ENCODE data around the gene PLCG1. TPM values are rescaled to one million over a fixed set of nuclear protein-coding genes. Genes with fewer than 3 reads are reported as not detected.

PLCG1 gene
- total and polyA plus RNA-seq, 12 donors: 32.9 to 139 (median 76.9) TPM

DNA sequence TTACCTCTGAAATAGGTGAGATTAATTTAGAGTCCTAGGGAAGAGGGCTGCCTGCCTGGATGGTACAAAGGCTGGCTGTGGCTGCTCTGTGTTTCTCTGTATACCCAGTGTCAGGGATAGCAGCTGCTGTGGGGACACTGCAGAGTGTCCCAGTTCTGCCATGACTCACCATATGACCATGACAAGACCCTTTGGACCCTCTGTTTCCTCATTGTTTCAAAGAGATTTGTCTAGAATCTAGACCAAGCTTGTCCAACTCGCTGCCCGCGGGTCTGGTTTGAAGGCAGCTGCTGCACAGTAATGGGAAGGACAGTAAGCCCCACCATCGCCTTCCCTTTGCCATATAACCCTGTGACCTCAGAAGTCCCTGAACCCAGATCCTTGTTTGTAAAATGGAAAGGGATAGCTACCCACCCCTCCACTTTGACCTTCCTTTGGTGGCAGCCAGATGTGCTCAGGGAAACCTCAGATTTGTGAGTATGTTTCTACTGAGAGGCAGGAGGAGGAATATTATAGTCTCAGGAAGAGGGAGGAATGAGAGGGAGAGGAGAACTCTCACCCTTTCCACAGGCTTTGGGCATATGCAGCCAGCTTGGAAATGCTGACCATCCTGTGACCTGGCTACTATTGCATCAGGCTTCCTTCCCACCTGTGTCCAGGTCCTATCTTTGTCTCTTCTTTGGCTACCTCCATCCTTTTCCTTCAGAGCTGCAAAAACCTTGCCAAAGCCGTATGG, 14.0 kb downstream of the PLCG1 start:
- 79 to 94% (median 86%) methylated on average over 5 of the region's 5 CpGs for WGBS, 4 donors
- Histone ChIP-seq H3K4me3 (no peak overlapping the region), H3K27ac (peak overlapping the region in 1 of 5 donors; percentile 37), H3K9me3 (replicated peaks in 1 of 3) (no peaks in the 10 kb centered on the region), H3K4me1 (replicated peaks in 1 of 2) (peaks cover 20 to 69% of the 10 kb centered on the region in 2 donors), H3K27me3 (no peaks in the 10 kb centered on the region), H3K36me3 (replicated peaks in 1 of 2) (no peaks in the 10 kb centered on the region)
- intact Hi-C loops (cut with DNase I): no loop called here
- TF ChIP-seq, protein P1, sequence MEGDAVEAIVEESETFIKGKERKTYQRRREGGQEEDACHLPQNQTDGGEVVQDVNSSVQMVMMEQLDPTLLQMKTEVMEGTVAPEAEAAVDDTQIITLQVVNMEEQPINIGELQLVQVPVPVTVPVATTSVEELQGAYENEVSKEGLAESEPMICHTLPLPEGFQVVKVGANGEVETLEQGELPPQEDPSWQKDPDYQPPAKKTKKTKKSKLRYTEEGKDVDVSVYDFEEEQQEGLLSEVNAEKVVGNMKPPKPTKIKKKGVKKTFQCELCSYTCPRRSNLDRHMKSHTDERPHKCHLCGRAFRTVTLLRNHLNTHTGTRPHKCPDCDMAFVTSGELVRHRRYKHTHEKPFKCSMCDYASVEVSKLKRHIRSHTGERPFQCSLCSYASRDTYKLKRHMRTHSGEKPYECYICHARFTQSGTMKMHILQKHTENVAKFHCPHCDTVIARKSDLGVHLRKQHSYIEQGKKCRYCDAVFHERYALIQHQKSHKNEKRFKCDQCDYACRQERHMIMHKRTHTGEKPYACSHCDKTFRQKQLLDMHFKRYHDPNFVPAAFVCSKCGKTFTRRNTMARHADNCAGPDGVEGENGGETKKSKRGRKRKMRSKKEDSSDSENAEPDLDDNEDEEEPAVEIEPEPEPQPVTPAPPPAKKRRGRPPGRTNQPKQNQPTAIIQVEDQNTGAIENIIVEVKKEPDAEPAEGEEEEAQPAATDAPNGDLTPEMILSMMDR (IDR thresholded peaks at IDR 0.05): no peak
- no peak for TF ChIP-seq POLR2A (IDR thresholded peaks at IDR 0.05)
- no peak for DNase-seq

DNA sequence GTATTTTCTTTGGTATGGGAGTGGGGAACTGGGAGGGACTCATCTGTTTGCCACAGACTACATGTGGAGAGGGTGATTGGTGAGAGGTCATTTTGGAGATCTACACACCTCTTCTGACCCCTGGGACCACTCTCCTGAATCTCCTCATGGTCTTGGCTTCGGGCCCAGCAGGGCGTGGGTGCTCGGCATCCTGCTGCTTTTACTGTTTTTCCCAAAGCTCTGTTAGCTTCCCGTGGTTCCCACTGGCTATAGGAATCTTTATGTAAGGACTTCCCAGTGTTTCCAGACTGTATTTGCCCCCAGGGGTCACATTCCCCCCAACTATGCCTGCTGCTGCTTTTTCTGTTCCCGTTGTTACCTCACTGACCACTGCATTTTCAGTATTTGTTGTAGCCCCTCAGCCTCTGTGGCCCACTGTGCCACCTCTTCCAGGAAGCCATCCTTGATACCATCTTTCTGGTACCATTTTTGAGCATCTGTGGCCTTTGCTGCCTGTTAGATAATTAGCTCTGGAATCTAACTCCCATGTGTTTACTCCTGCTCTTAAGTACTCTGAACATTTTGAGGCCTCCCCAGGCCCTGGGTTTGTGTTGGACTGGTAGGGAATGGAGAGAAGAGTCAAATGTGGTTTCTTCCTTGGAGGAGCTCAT, 14.9 kb downstream of the PLCG1 start:
- DNase-seq: no peak
- no peak for TF ChIP-seq POLR2A (IDR thresholded peaks at IDR 0.05)
- TF ChIP-seq, protein P1 (IDR thresholded peaks at IDR 0.05): no peak
- Histone ChIP-seq H3K27ac (no peak overlapping the region), H3K36me3 (replicated peaks in 1 of 2) (no peaks in the 10 kb centered on the region), H3K4me3 (no peak overlapping the region), H3K27me3 (no peaks in the 10 kb centered on the region), H3K9me3 (replicated peaks in 1 of 3) (no peaks in the 10 kb centered on the region), H3K4me1 (replicated peaks in 1 of 2) (peaks cover 18 to 65% of the 10 kb centered on the region in 2 donors)
- WGBS, 4 donors: 51 to 87% (median 60%) methylated on average over 5 of the region's 5 CpGs
- intact Hi-C loops (cut with DNase I): no loop called here

DNA sequence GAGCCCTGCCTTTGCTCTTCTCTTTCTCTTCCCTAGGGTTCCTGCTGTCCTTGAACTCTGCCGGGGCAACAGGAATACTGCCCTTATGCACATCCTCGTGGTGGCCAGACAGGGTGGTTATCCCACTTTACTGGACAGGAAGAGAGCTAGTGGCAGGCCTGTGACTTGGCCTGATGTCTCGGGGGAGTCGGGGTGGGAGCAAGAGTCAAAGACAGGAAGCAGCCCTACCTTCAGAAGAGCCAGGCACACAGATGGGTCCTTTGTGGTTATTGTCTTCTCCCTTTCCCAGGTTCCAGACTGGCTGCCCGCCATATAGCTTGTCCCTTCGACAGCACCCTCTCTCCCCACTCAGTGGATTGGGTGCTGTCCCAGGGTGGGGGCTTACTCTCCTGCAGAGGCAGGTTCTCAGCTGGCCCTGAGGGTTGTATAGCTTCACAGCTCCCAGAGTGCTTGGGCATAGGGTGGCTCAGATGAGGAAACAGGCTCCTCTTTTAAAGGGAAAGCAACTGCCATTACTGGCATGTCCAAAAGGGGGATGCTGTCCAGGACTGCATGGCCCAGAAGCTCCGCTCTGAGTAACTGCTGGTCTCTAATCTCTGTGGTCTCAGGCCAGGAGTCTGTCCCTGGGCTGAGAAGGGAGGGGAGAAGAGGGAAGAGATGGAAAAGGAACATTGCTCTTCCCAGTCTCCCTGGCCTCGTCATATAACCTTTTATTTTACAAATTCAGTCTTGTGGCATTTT, 17.3 kb downstream of the PLCG1 start:
- Histone ChIP-seq H3K27me3 (no peaks in the 10 kb centered on the region), H3K4me3 (no peak overlapping the region), H3K4me1 (replicated peaks in 1 of 2) (peaks cover 11 to 51% of the 10 kb centered on the region in 2 donors), H3K36me3 (replicated peaks in 1 of 2) (peaks cover 0 to 1% of the 10 kb centered on the region in 2 donors), H3K9me3 (replicated peaks in 1 of 3) (no peaks in the 10 kb centered on the region), H3K27ac (peak overlapping the region in 2 of 5 donors; percentile 0 to 37)
- intact Hi-C loops (cut with DNase I): no loop called here
- DNase-seq: peak in 1 of 7 donors; percentile 46
- WGBS, 4 donors: 60 to 67% (median 65%) methylated on average over 7 to 8 of the region's 8 CpGs
- TF ChIP-seq, protein P1 (IDR thresholded peaks at IDR 0.05): peak in 1 of 6 experiments; percentile 7
- TF ChIP-seq POLR2A (IDR thresholded peaks at IDR 0.05): no peak

DNA sequence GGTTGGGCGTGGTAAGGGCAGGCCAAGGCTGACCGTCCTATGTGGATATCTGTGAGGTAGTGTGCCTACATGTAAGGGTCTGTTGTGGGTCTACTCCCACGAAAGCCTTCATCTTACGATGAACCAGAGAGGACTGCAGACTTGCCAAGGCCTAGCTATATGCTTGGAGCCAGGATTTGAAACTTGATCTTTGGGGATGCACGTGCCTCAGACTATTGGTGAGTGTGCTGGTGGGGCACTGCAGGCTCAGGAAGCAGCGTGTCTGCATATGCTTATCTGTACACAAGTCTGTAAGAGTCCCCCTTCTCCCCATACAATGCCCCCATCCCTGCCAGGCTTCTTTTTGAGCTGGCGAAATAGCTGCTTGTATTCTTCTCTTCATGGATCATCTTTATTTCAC, 17.9 kb downstream of the PLCG1 start:
- Histone ChIP-seq H3K27ac (peak overlapping the region in 1 of 5 donors; percentile 37), H3K9me3 (replicated peaks in 1 of 3) (no peaks in the 10 kb centered on the region), H3K27me3 (no peaks in the 10 kb centered on the region), H3K4me1 (replicated peaks in 1 of 2) (peaks cover 5 to 45% of the 10 kb centered on the region in 2 donors), H3K36me3 (replicated peaks in 1 of 2) (peaks cover 0 to 8% of the 10 kb centered on the region in 2 donors), H3K4me3 (no peak overlapping the region)
- WGBS, 4 donors: 82 to 94% (median 93%) methylated on average over 7 of the region's 7 CpGs
- TF ChIP-seq, protein P1 (IDR thresholded peaks at IDR 0.05): no peak
- no peak for TF ChIP-seq POLR2A (IDR thresholded peaks at IDR 0.05)
- no peak for DNase-seq
- intact Hi-C loops (cut with DNase I): no loop called here

Measured in adrenal gland (tissue), 12 donors.